GM19324 (cell line): ENCODE data around the gene LIPT2.

Experiments
- ATAC-seq: cut with Tn5 transposase; IDR thresholded peaks from one replicate; pipeline ENCODE4 v1.9.1; 2021; ENCODE audit warnings: mild to moderate bottlenecking, moderate library complexity; ENCODE audit not compliant: unreplicated experiment, low FRiP score

LIPT2 gene

DNA sequence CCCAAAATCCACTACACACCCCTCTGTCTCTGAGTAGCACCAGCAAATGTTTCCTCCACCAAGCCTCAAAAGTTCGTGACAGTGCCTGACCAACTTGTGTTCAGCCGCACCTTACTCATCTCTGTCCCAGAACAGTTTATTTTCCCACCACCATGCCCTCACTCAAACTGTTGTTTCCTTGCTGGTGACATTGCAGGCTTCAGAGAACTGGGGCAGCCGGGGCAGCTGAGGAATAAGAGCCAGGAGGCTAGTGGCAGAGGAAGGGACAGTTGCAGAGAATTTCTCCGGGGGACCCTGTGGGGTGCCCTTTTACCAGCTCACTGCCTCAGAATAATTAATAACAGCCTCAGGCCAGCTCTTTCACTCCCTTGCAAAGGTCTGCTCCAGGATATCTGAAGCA is 25.5 kb downstream of the LIPT2 start:
- ATAC-seq: no peak

DNA sequence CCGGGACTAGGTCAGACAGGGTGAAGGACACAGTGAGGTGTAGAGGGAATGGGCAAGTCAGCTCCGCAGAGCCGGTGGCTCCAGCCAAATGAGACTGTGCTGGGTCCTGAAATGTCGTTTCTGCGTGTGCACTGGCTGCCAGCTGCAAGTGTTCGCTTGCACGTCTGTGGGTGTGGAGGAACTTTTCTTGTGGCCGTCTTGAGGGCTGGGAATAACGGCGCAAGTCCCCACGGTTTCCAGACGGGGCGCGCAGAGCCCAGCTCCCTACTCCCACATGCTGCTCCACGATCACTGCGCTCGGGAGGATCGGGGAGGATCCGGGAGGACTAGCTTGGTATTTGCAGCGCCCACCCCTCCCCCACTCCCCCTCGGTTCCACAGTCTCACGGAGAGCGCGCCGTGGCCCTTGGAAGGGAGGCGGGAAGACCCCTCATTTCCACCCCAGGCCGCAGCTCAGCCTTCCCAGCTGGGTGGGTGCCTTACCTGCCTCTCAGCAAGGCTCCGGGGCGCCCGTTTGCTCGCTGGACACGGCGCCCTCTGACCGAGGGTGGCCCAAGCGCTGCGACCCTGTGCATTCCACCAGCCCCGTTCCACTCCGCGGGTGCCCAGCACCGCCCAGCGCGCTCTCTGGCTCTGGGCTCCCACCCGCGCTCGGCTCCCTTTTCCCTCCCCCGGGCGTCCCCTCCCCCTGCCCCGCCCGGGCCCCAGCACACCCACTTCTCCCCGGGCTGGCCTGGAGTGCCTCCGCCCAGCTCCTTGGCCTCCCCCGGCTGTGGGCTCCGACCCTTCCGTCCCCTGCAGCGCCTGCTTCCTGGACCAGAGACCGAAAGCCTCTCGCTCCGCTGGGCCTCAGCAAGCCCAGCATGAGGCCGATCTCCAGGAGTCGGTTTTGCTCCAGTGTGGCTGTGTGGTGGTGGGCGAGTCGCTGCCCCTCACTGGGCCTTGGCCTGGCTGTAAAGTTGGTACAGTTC is 26.3 kb downstream of the LIPT2 start, which contains the start of gene KCNE3:
KCNE3 (minus strand) TSS at position 634 of the 970 bp plus-strand sequence. CDS start 9,986 bp downstream, outside the sequence.
- no peak for ATAC-seq

- ATAC-seq: no peak
Measured at GRCh38 chr11:74465291-74465708, 28.2 kb downstream of the LIPT2 start.

DNA sequence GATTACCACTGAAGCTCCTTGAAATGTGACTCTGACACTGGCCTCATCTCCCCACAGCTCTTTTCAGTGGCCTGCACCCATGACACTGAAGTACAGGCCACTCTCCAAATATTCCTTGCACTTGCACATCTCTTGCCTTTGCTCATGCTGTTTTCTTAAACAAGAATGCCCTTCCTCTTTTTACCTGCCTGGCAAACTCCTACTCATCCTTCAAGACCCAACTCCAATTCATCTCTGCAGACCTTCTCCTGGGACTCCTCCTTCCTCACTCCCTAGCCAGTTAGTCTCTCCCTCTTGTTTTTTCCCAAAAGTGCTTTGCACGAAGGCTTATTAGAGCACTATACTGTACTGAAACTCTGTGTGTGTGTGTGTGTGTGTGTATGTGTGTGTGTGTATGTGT is 28.8 kb downstream of the LIPT2 start:
- ATAC-seq: no peak

GRCh38 chr11:74463216-74463615 is 30.3 kb downstream of the LIPT2 start:
- ATAC-seq: no peak

- ATAC-seq: no peak
Measured at GRCh38 chr11:74462631-74463030, 30.9 kb downstream of the LIPT2 start.

- no peak for ATAC-seq
Measured at GRCh38 chr11:74462009-74462408, 31.5 kb downstream of the LIPT2 start.

DNA sequence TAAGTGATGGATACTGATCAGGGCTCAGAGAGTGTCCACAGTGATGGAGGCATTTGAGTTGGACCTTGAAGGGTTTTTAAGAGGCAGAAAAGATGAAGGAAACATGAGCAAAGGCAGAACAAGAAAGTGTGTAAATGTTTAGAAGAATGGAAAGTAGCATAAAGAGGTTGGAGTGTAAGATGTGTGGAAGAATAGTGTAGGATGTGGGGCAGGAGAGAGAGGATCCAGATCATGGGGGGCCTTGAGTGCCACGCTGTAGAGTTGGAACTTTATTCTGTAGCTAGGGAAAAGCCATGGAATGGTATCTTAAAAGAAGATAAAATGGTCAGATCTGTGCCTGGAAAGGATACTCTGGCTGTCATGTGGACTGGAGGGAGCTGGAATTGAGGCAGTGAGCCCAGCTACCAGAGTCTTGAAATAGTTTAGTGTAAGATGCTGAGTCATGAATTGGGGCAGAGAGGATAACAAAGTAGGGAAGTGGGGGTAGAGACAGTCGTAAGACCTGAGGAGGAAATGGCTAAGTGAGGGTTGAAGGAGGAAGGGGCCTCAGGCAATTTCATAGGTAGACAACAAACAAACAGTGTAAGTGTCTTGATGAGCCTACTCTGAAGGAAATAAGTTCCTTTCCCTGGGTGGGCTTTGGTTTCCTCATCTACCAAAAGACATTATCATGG is 32.9 kb downstream of the LIPT2 start:
- no peak for ATAC-seq

DNA sequence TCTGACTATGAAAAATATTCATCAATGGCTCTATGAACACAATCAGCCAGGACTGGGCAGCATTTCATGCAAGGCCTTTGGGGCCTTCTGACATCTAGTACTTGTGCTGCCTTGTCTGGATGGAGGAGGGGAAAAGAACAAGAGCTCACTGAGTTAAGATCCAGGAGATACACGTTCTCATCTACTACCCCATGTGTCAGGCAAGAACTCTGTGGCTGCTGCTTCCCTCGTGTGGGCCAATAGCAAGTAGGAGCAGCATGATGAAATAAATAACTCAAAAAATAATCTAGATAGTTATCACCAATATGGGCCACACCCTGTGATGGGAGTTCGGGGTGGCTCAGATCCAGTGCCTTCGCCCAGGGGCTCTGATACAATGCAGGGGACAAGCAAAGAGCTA is 33.5 kb downstream of the LIPT2 start:
- ATAC-seq: no peak

GRCh38 chr11:74459584-74459983 is 33.9 kb downstream of the LIPT2 start:
- ATAC-seq: no peak

DNA sequence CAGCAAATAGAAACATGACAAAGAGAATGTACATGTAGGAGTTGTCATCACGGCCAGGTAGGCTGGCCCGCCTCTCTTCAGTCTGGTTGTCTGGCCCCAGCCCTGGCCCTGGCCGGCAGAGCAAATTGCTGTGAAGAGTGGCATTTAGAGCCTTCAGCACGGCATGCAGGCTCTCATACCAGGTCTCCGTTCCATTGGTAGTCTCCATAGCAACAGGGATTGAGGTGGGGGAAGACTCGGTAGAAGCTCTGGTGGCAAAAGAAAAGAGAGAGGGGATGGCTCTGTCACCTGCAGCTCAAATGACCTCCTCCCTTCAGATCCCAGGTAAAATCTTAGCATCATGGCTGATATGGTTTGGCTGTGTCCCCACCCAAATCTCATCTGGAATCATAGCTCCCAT is 36.2 kb downstream of the LIPT2 start:
- ATAC-seq: no peak

- ATAC-seq: no peak
Measured at GRCh38 chr11:74453373-74453975, 40.0 kb downstream of the LIPT2 start.

DNA sequence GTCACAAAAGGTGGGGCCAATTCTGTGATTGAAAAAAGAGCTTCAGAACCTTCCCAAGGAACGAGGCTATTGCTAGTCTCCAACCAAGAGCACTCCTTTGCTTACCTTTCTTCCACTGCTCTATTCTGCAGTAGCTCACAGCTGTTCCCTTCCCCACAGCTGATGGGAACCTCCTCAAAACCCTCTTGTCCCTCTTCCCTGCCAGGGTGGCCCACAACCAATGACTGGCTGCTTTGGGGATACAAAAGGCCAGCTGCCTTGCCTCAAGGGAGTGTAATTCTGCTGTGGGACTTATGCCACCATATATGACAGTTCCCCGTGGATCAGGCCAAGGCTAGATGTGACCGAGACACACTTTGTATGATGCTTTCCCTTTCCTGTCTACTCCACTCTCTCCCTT is 41.2 kb downstream of the LIPT2 start:
- ATAC-seq: no peak

DNA sequence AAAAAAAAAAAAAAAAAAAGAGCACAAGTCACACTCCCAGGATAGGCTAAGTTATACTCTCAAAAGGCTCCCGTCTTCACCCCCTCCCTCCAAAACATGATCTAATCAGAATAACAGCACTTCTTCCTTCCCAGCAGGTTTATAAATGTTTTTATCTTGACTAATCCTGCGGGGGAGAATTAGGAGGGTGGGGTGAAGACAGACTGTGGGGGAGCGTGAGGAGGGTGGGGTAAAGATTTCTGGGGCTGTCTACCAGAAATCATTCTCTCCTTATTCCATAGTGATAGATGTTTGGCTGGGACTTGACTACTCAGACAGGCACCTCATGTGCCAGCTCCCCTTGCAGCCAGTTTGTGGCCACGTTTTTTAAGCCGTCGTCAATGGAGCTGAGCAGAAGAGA is 43.2 kb downstream of the LIPT2 start:
- ATAC-seq: no peak

GRCh38 chr11:74449369-74449931 is 44.1 kb downstream of the LIPT2 start:
- no peak for ATAC-seq

- ATAC-seq: no peak
Measured at GRCh38 chr11:74447720-74448119, 45.8 kb downstream of the LIPT2 start.

DNA sequence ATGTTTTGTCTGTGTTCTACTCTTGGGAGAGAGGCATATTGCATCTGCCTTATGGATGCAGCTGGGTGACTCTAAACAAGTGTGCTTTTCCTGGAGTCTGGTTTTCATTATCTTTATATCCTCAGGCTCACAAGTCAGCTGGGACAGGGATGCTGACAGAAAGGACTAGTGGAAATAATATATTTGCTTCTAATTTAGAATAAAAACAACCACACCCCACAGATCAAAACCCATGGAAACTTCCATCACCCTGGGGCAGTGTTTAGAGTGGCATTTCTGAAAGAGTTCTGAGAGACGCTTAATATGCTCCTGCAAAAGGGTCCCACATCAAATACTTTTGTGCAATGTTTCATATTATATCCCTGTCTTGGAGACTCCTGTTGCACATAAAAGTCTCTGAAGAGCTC is 47.0 kb downstream of the LIPT2 start:
- ATAC-seq: no peak

DNA sequence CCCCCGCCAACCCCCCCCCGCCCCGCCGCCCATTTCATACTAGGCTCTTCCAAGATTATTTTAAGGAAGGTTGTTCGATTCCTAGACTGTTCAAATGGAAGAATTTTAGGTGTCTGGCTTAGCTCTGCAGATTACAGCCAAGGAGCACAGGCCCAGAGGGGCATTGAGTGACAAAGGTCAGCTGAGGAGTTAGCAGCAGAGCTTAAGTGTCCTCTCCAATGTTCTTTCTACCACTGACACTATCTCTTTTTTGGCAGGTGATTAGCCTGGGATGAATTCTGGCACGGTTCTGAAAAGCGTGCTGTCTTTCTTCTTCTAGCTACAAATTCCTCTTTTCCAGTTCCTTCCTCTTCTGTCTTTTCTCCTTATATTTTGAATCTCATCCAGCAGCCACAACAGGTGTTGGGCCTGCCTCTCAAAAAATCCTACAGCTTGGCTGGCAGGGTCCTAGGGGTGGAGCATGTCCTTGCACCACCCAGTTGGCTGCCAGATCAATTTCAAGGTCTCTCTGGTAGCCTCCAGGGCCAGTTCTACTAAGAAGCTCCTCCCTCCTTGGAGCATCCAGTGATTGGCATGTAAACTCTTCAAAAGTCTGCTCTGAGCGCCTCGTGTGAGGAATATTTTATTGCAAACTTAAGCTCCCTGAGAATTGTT is 49.2 kb downstream of the LIPT2 start:
- ATAC-seq: no peak

DNA sequence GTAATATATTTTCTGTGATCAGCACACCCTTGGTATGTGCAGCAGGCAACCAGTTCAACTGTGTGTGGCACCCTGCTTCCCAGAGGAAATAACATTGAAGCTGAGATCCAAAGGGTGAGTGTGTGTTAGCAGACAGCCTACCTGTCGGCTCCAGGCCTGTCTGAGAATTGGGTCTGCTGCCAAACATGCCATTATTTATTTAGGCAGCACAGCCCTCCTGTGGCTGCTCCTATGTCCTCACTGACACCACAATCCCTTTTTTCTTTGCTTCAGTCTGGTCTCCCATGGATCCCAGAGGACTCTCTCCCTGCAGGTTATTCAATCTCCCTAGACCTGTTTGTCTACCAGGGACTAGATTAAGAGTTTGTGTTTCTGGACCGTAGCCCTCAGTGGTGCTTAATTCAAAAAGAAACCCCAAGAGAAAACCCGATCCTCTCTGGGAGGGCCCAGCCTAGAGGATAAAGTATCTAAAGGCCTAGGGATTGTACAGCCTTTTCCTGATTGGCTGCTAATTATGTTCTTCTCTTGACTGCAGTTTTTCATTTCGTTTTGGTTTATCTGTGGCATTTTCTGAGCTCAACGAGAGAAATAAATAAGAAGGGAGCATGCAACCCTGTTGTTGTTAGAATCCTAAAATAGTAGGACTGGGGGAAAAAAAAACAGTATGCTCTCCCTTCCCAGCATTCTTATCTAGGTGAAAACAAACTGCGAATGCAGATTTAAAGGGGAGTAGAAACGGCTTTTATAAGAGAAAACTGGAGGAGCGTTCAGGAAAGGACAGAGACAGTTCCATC is 50.3 kb downstream of the LIPT2 start:
- ATAC-seq: no peak

- ATAC-seq: no peak
Measured at GRCh38 chr11:74442636-74443035, 50.9 kb downstream of the LIPT2 start.
